Panc1 (cell line): Measurements from ENCODE around the gene TRMT44.

ENCODE experiments used
- SIN3A ChIP-seq: IDR thresholded peaks from 2 replicates; pipeline ENCODE4 v1.6.1; 2012; ENCODE audit warnings: low read depth, mild to moderate bottlenecking, low read length, moderate library complexity, borderline replicate concordance; ENCODE audit not compliant: insufficient read depth
- TF ChIP-seq, protein P1 (sequence below), 2 experiments: IDR thresholded peaks; 2 replicates each; pipeline ENCODE4 v1.6.1; 2011 to 2012; ENCODE audit warnings: low read depth in 2 of 2, control low read depth in 1 of 2, low read length in 1 of 2, mild to moderate bottlenecking in 1 of 2, moderate library complexity in 1 of 2; ENCODE audit not compliant: insufficient read depth in 1 of 2
- TF ChIP-seq, protein P2 (sequence below): fragments of 450-650 bp; IDR thresholded peaks from 2 replicates; pipeline ENCODE4 v1.5.1; 2017; ENCODE audit warnings: mild to moderate bottlenecking

DNA sequence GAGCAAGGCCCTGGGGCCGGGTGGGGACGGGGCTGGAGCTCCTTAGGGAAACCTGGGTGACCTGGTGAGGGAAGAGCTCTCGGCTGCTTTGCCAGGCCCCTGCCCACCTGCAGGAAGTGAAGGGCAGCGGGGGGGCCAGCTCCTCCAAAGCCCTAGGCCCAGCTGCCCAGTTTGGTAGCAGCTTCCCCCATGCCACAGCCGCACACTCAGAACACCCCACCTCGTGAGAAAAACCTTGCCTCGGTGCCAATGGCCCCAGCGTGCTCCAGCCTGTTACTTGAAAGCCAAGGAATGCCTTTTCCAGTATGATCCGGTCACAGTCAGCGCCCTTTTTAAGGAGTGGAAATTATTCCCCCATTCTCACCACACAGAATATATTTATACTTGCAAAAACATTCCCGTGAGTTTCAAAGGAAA lies 38.4 kb upstream of the TRMT44 start:
- TF ChIP-seq, protein P1, sequence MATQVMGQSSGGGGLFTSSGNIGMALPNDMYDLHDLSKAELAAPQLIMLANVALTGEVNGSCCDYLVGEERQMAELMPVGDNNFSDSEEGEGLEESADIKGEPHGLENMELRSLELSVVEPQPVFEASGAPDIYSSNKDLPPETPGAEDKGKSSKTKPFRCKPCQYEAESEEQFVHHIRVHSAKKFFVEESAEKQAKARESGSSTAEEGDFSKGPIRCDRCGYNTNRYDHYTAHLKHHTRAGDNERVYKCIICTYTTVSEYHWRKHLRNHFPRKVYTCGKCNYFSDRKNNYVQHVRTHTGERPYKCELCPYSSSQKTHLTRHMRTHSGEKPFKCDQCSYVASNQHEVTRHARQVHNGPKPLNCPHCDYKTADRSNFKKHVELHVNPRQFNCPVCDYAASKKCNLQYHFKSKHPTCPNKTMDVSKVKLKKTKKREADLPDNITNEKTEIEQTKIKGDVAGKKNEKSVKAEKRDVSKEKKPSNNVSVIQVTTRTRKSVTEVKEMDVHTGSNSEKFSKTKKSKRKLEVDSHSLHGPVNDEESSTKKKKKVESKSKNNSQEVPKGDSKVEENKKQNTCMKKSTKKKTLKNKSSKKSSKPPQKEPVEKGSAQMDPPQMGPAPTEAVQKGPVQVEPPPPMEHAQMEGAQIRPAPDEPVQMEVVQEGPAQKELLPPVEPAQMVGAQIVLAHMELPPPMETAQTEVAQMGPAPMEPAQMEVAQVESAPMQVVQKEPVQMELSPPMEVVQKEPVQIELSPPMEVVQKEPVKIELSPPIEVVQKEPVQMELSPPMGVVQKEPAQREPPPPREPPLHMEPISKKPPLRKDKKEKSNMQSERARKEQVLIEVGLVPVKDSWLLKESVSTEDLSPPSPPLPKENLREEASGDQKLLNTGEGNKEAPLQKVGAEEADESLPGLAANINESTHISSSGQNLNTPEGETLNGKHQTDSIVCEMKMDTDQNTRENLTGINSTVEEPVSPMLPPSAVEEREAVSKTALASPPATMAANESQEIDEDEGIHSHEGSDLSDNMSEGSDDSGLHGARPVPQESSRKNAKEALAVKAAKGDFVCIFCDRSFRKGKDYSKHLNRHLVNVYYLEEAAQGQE (IDR thresholded peaks at IDR 0.05; ENCODE audit: insufficient read depth in 1 of 2, low read depth in 2 of 2, low read length in 1 of 2): no peak
- TF ChIP-seq SIN3A: no peak
- TF ChIP-seq, protein P2, sequence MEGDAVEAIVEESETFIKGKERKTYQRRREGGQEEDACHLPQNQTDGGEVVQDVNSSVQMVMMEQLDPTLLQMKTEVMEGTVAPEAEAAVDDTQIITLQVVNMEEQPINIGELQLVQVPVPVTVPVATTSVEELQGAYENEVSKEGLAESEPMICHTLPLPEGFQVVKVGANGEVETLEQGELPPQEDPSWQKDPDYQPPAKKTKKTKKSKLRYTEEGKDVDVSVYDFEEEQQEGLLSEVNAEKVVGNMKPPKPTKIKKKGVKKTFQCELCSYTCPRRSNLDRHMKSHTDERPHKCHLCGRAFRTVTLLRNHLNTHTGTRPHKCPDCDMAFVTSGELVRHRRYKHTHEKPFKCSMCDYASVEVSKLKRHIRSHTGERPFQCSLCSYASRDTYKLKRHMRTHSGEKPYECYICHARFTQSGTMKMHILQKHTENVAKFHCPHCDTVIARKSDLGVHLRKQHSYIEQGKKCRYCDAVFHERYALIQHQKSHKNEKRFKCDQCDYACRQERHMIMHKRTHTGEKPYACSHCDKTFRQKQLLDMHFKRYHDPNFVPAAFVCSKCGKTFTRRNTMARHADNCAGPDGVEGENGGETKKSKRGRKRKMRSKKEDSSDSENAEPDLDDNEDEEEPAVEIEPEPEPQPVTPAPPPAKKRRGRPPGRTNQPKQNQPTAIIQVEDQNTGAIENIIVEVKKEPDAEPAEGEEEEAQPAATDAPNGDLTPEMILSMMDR: no peak
